GM10266 (cell line): ENCODE data around the gene ZSCAN12.
A peak's percentile ranks its signal among the peaks of the same experiment; 100 is the strongest.

Source experiments
- DNase-seq: peaks from one replicate; pipeline ENCODE4 v3.0.0; 2012; ENCODE audit errors: extremely low spot score
- CTCF ChIP-seq: IDR thresholded peaks from 2 replicates; pipeline ENCODE4 v1.5.1; 2012; ENCODE audit warnings: mild to moderate bottlenecking, low read depth; ENCODE audit not compliant: control insufficient read depth, insufficient read depth; ENCODE audit errors: missing control alignments

The ZSCAN12 gene

GRCh38 chr6:28343898-28344677 is 55.5 kb downstream of the ZSCAN12 start:
- TF ChIP-seq CTCF = no peak
- no peak for DNase-seq

- no peak for TF ChIP-seq CTCF
- DNase-seq = no peak
Observed at GRCh38 chr6:28340310-28341095, 59.0 kb downstream of the ZSCAN12 start.

GRCh38 chr6:28337121-28337520 is 62.4 kb downstream of the ZSCAN12 start:
- DNase-seq = no peak
- TF ChIP-seq CTCF = no peak

GRCh38 chr6:28336284-28337120 is 63.0 kb downstream of the ZSCAN12 start:
- TF ChIP-seq CTCF = no peak
- DNase-seq = peak; percentile 22

GRCh38 chr6:28335564-28336283 is 63.8 kb downstream of the ZSCAN12 start, which contains the start of gene ZSCAN31:
Gene ZSCAN31 (minus strand): TSS chr6:28336148. CDS start chr6:28329683, 6,465 bp downstream.
- TF ChIP-seq CTCF = no peak

GRCh38 chr6:28335040-28335563 is 64.4 kb downstream of the ZSCAN12 start:
- DNase-seq = no peak
- TF ChIP-seq CTCF = no peak

More at GRCh38 chr6:28335564-28336283, 63.8 kb downstream of the ZSCAN12 start, which contains the start of gene ZSCAN31:
- peak; percentile 69 for DNase-seq
